Measurements from ENCODE around the gene DNAH8. TPM values are rescaled to one million over a fixed set of nuclear protein-coding genes. Genes with fewer than 3 reads are reported as not detected.

Gene DNAH8
- total RNA-seq, 1 donor from 2014 or later = 14.6 TPM

DNA sequence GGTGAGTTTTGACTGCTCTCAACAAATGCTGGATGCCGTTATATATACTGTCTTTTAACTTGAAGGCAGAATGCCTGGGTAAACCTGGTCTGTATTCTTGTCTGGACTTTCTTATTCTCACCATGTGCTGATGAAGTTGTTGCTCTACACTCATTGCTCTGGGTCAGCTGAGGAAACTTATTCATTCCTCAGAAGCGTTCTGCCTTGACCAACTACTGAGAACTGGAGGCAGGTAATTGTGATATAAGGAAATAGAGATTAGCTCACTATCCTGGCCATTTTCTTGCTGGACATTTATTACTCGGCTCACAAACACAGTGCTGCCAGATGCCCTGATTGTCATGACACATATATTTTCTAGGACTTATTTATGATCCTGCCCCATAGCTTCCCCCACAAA is 103.6 kb downstream of the DNAH8 start:
- H3K9me3 ChIP-seq (ENCODE audit: control insufficient read depth in 3 of 3, low read length in 3 of 3) = no peaks in the 10 kb centered on the region
- no peaks in the 10 kb centered on the region for H3K27me3 ChIP-seq (ENCODE audit: control insufficient read depth in 3 of 3, insufficient read depth in 3 of 3, low read length in 3 of 3)
- H3K4me1 ChIP-seq (ENCODE audit: control insufficient read depth in 3 of 3, insufficient read depth in 3 of 3, low read length in 3 of 3) = peaks cover 0 to 4% (median 4%) of the 10 kb centered on the region in 3 donors
- no peak overlapping the region for H3K27ac ChIP-seq (ENCODE audit: low read depth, low read length)
- no peaks in the 10 kb centered on the region for H3K36me3 ChIP-seq (ENCODE audit: control insufficient read depth in 3 of 3, insufficient read depth in 3 of 3, low read length in 3 of 3)
- H3K9ac ChIP-seq (ENCODE audit: low read depth in 1 of 3, low read length in 3 of 3) = no peak overlapping the region
- no peak overlapping the region for H3K4me3 ChIP-seq (ENCODE audit: low read length in 3 of 3)

DNA sequence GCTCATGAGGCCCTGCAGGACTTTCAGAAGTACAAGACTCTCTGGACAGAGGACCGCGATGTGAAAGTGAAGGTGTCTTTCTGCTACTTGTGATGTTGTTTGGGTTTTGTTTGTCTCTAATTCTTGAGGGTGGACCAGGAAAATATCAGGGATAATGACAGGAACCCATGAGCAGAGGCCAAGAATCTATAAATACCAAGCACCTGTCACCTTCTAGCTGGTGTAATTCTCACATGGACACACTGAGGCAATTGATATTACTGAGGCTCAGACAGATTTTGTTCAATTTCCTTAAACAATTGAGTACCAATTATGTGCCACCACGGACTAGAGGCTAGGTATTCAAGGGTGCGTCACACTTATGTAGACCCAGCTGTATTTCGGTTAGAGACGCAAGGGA is 107.9 kb downstream of the DNAH8 start:
- Histone ChIP-seq H3K27ac (ENCODE audit: low read depth, low read length) (peak overlapping the region; percentile 46), H3K27me3 (ENCODE audit: control insufficient read depth in 3 of 3, insufficient read depth in 3 of 3, low read length in 3 of 3) (no peaks in the 10 kb centered on the region), H3K4me1 (ENCODE audit: control insufficient read depth in 3 of 3, insufficient read depth in 3 of 3, low read length in 3 of 3) (peaks cover 0 to 9% (median 4%) of the 10 kb centered on the region in 3 donors)

DNA sequence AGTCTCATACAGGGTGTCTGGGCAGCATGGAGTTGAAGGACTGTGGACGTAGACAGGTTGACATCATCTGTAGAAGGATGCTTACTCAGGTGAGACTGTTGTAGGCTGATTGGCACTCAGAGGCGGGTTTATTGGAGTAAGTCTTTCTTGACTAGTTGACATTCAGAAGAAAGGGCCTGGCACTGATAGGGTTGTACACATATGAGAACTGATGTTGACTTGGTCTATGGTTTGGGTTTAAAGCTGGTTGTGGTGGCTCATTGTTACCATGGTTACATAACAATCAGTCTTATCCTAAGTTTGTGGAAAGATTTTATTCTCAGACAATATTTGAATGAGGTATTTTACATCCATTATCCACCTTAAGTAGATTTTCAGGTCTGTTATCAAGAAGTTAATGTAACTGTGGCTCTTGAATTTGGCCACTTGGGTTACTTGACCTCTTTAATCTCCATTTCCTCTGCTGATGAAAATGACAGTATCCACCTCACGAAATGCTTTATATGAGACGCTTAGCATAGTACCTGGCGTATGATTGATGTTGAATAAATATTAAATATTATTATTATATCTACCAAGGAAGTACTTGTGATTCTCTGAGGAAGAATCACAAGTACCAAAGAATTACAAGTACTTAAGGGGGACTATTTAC is 109.3 kb downstream of the DNAH8 start:
- Histone ChIP-seq H3K4me1 (ENCODE audit: control insufficient read depth in 3 of 3, insufficient read depth in 3 of 3, low read length in 3 of 3) (peaks cover 0 to 9% (median 4%) of the 10 kb centered on the region in 3 donors), H3K4me3 (ENCODE audit: low read length in 3 of 3) (no peak overlapping the region), H3K9me3 (ENCODE audit: control insufficient read depth in 3 of 3, low read length in 3 of 3) (no peaks in the 10 kb centered on the region), H3K27ac (ENCODE audit: low read depth, low read length) (no peak overlapping the region), H3K9ac (ENCODE audit: low read depth in 1 of 3, low read length in 3 of 3) (no peak overlapping the region), H3K36me3 (ENCODE audit: control insufficient read depth in 3 of 3, insufficient read depth in 3 of 3, low read length in 3 of 3) (no peaks in the 10 kb centered on the region), H3K27me3 (ENCODE audit: control insufficient read depth in 3 of 3, insufficient read depth in 3 of 3, low read length in 3 of 3) (no peaks in the 10 kb centered on the region)

More for the DNA sequence above, 107.9 kb downstream of the DNAH8 start:
- Histone ChIP-seq H3K36me3 (ENCODE audit: control insufficient read depth in 3 of 3, insufficient read depth in 3 of 3, low read length in 3 of 3) (no peaks in the 10 kb centered on the region), H3K9me3 (ENCODE audit: control insufficient read depth in 3 of 3, low read length in 3 of 3) (no peaks in the 10 kb centered on the region), H3K4me3 (ENCODE audit: low read length in 3 of 3) (peak overlapping the region in 1 of 3 donors; percentile 18), H3K9ac (ENCODE audit: low read depth in 1 of 3, low read length in 3 of 3) (peak overlapping the region in 1 of 3 donors; percentile 0)

DNA sequence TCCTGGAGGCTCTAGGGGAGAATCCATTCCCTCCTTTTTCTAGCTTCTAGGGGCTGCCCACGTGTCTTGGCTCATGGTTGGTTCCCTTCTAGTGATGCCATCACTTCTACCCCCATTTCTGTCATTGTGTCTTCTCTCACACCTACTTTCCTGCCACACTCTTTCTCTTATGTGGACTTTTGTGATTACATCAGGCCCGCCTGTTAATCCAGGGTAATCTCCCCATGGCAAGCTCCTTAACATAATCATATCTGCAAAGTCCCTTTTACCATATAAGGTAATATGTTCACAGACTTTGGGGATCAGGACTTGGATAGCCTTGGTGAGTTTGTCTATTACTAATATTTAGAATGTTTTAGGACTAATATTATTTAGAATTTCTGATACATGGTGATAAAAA is 111.9 kb downstream of the DNAH8 start:
- Histone ChIP-seq H3K4me3 (ENCODE audit: low read length in 3 of 3) (no peak overlapping the region), H3K36me3 (ENCODE audit: control insufficient read depth in 3 of 3, insufficient read depth in 3 of 3, low read length in 3 of 3) (no peaks in the 10 kb centered on the region), H3K4me1 (ENCODE audit: control insufficient read depth in 3 of 3, insufficient read depth in 3 of 3, low read length in 3 of 3) (peaks cover 0 to 9% (median 4%) of the 10 kb centered on the region in 3 donors), H3K27ac (ENCODE audit: low read depth, low read length) (no peak overlapping the region), H3K9me3 (ENCODE audit: control insufficient read depth in 3 of 3, low read length in 3 of 3) (no peaks in the 10 kb centered on the region), H3K27me3 (ENCODE audit: control insufficient read depth in 3 of 3, insufficient read depth in 3 of 3, low read length in 3 of 3) (no peaks in the 10 kb centered on the region), H3K9ac (ENCODE audit: low read depth in 1 of 3, low read length in 3 of 3) (no peak overlapping the region)

DNA sequence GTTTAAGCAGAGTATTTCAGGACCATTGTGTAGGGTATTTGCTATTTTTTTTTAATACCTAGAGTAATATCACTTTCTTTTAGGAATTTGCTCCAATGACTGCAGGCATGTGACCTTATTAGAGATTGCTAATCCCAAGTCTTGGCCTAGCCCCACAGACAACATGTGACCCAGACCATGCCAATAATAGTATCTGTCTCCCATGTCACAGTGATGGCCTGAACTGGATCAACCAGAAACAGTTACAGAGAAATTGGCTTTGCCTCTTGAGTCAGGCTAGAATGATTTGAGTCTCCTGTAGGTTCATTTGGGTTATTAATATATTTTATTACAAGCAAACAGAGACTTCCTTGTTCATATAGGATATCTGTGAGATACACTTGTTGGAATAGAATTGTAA is 116.8 kb downstream of the DNAH8 start:
- no peaks in the 10 kb centered on the region for H3K27me3 ChIP-seq (ENCODE audit: control insufficient read depth in 3 of 3, insufficient read depth in 3 of 3, low read length in 3 of 3)
- H3K27ac ChIP-seq (ENCODE audit: low read depth, low read length) = no peak overlapping the region
- H3K9me3 ChIP-seq (ENCODE audit: control insufficient read depth in 3 of 3, low read length in 3 of 3) = no peaks in the 10 kb centered on the region
- H3K4me1 ChIP-seq (ENCODE audit: control insufficient read depth in 3 of 3, insufficient read depth in 3 of 3, low read length in 3 of 3) = no peaks in the 10 kb centered on the region
- no peak overlapping the region for H3K4me3 ChIP-seq (ENCODE audit: low read length in 3 of 3)
- H3K9ac ChIP-seq (ENCODE audit: low read depth in 1 of 3, low read length in 3 of 3) = no peak overlapping the region
- no peaks in the 10 kb centered on the region for H3K36me3 ChIP-seq (ENCODE audit: control insufficient read depth in 3 of 3, insufficient read depth in 3 of 3, low read length in 3 of 3)

DNA sequence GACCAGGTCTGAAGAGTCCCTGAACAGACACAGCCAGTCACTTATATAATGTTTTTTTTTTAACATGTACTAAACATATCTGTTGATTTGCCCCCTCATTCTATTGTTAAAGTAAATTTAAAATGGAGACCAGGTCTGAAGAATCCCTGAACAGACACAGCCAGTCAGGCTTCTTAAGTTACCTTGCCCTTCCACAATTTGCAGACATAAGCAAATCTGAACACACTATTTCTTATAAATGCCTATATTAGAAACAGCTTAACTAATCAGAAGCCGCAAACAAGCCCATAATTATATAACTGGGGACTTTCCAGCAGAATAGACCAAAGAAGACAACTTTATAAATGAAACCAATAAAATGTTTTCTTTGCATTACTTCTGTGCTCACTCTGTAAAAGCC is 118.2 kb downstream of the DNAH8 start:
- Histone ChIP-seq H3K9me3 (ENCODE audit: control insufficient read depth in 3 of 3, low read length in 3 of 3) (no peaks in the 10 kb centered on the region), H3K27ac (ENCODE audit: low read depth, low read length) (no peak overlapping the region)

DNA sequence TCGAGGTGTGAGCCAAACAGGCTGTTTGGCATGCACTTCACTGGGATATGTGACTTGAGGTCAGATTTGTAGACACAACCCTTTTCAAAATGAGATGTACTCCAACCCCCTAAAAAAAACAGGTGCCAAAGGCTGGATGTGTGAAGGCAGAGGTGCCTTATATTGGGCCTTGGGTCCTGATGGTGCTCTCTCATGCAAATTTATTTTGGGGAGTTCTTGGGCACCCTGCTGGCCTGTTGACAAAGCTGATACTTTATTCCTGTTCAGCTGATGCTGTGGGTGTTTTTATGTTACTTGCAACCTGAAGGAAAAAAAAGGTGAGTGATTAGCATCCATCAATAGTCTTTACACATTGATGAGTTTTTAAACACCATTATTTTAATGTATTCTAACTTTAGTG is 121.5 kb downstream of the DNAH8 start:
- Histone ChIP-seq H3K4me3 (ENCODE audit: low read length in 3 of 3) (no peak overlapping the region), H3K9ac (ENCODE audit: low read depth in 1 of 3, low read length in 3 of 3) (no peak overlapping the region), H3K27ac (ENCODE audit: low read depth, low read length) (no peak overlapping the region), H3K27me3 (ENCODE audit: control insufficient read depth in 3 of 3, insufficient read depth in 3 of 3, low read length in 3 of 3) (no peaks in the 10 kb centered on the region), H3K36me3 (ENCODE audit: control insufficient read depth in 3 of 3, insufficient read depth in 3 of 3, low read length in 3 of 3) (no peaks in the 10 kb centered on the region), H3K9me3 (ENCODE audit: control insufficient read depth in 3 of 3, low read length in 3 of 3) (no peaks in the 10 kb centered on the region), H3K4me1 (ENCODE audit: control insufficient read depth in 3 of 3, insufficient read depth in 3 of 3, low read length in 3 of 3) (no peaks in the 10 kb centered on the region)

More for the DNA sequence above, 118.2 kb downstream of the DNAH8 start:
- Histone ChIP-seq H3K4me3 (ENCODE audit: low read length in 3 of 3) (no peak overlapping the region), H3K9ac (ENCODE audit: low read depth in 1 of 3, low read length in 3 of 3) (no peak overlapping the region), H3K27me3 (ENCODE audit: control insufficient read depth in 3 of 3, insufficient read depth in 3 of 3, low read length in 3 of 3) (no peaks in the 10 kb centered on the region), H3K36me3 (ENCODE audit: control insufficient read depth in 3 of 3, insufficient read depth in 3 of 3, low read length in 3 of 3) (no peaks in the 10 kb centered on the region), H3K4me1 (ENCODE audit: control insufficient read depth in 3 of 3, insufficient read depth in 3 of 3, low read length in 3 of 3) (no peaks in the 10 kb centered on the region)

DNA sequence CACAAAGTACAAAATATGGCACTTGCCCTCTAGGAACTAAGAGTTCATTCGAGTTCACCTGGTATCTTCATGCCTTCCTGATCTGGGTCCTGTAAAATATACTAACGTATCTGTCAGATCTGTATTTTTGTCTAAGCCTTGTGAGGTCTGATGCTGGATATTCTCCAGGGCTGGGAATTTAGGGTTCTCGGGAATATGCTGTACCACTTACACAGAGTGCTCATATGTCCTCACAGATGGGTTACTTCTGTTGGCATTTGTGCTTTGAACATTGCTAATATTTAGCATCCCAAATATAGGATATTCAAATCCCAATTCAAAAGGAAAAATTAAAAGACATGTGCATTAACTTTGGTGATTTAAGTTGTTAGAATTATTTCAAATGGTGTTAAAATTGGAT is 122.0 kb downstream of the DNAH8 start:
- no peak overlapping the region for H3K9ac ChIP-seq (ENCODE audit: low read depth in 1 of 3, low read length in 3 of 3)
- no peaks in the 10 kb centered on the region for H3K27me3 ChIP-seq (ENCODE audit: control insufficient read depth in 3 of 3, insufficient read depth in 3 of 3, low read length in 3 of 3)
- no peaks in the 10 kb centered on the region for H3K4me1 ChIP-seq (ENCODE audit: control insufficient read depth in 3 of 3, insufficient read depth in 3 of 3, low read length in 3 of 3)
- no peak overlapping the region for H3K27ac ChIP-seq (ENCODE audit: low read depth, low read length)
- no peaks in the 10 kb centered on the region for H3K9me3 ChIP-seq (ENCODE audit: control insufficient read depth in 3 of 3, low read length in 3 of 3)
- no peaks in the 10 kb centered on the region for H3K36me3 ChIP-seq (ENCODE audit: control insufficient read depth in 3 of 3, insufficient read depth in 3 of 3, low read length in 3 of 3)
- no peak overlapping the region for H3K4me3 ChIP-seq (ENCODE audit: low read length in 3 of 3)

DNA sequence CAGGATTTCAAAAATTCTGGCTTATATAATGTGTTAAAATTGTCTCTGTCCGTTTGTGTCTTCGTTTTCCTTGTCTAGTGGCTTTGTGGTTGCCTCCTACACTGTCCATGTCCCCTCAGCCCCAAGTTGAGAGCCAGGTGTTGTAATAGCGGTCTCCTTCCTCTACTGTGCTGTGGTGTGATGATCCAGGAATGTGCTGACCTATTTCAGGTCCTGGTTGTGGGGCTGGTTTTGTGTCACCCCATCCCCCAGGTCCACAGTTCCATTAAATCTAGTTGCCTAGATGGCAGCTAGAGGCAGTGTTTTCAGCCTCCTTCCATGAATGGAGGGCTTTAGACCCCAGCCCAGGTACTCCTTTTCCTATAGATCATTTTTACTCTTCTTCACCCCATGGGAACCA is 128.7 kb downstream of the DNAH8 start:
- no peaks in the 10 kb centered on the region for H3K9me3 ChIP-seq (ENCODE audit: control insufficient read depth in 3 of 3, low read length in 3 of 3)
- H3K4me3 ChIP-seq (ENCODE audit: low read length in 3 of 3) = no peak overlapping the region
- no peaks in the 10 kb centered on the region for H3K4me1 ChIP-seq (ENCODE audit: control insufficient read depth in 3 of 3, insufficient read depth in 3 of 3, low read length in 3 of 3)
- H3K9ac ChIP-seq (ENCODE audit: low read depth in 1 of 3, low read length in 3 of 3) = no peak overlapping the region
- H3K36me3 ChIP-seq (ENCODE audit: control insufficient read depth in 3 of 3, insufficient read depth in 3 of 3, low read length in 3 of 3) = no peaks in the 10 kb centered on the region
- no peak overlapping the region for H3K27ac ChIP-seq (ENCODE audit: low read depth, low read length)
- H3K27me3 ChIP-seq (ENCODE audit: control insufficient read depth in 3 of 3, insufficient read depth in 3 of 3, low read length in 3 of 3) = no peaks in the 10 kb centered on the region

DNA sequence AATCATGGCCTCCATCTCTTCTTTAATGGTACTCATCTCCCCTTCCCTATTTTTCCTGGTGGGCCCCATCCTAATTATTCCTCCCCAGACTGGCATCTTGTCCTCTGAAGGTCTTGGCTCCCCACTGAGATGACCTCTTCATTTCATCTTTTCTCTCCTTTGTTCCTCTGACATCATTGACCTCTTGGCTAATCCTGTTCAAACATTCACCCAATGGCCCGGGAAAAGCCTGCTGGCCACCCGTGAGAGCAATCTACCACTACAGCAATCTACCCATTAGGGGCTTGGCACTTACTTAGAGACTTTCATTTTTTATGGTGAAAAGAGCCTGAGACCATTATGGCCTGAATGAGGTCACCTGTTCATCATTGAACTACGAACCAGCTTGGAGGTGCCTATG is 130.8 kb downstream of the DNAH8 start:
- Histone ChIP-seq H3K9ac (ENCODE audit: low read depth in 1 of 3, low read length in 3 of 3) (no peak overlapping the region), H3K36me3 (ENCODE audit: control insufficient read depth in 3 of 3, insufficient read depth in 3 of 3, low read length in 3 of 3) (no peaks in the 10 kb centered on the region), H3K4me3 (ENCODE audit: low read length in 3 of 3) (no peak overlapping the region), H3K9me3 (ENCODE audit: control insufficient read depth in 3 of 3, low read length in 3 of 3) (peaks cover 0 to 2% (median 0%) of the 10 kb centered on the region in 3 donors), H3K4me1 (ENCODE audit: control insufficient read depth in 3 of 3, insufficient read depth in 3 of 3, low read length in 3 of 3) (no peaks in the 10 kb centered on the region), H3K27ac (ENCODE audit: low read depth, low read length) (no peak overlapping the region), H3K27me3 (ENCODE audit: control insufficient read depth in 3 of 3, insufficient read depth in 3 of 3, low read length in 3 of 3) (no peaks in the 10 kb centered on the region)

Data from skeletal muscle tissue (tissue), 4 donors.